ENCODE measurements around the gene NOS1.

GRCh38 chr12:117165342-117165741, 196.1 kb downstream of the NOS1 start:
- TF ChIP-seq, protein P1, sequence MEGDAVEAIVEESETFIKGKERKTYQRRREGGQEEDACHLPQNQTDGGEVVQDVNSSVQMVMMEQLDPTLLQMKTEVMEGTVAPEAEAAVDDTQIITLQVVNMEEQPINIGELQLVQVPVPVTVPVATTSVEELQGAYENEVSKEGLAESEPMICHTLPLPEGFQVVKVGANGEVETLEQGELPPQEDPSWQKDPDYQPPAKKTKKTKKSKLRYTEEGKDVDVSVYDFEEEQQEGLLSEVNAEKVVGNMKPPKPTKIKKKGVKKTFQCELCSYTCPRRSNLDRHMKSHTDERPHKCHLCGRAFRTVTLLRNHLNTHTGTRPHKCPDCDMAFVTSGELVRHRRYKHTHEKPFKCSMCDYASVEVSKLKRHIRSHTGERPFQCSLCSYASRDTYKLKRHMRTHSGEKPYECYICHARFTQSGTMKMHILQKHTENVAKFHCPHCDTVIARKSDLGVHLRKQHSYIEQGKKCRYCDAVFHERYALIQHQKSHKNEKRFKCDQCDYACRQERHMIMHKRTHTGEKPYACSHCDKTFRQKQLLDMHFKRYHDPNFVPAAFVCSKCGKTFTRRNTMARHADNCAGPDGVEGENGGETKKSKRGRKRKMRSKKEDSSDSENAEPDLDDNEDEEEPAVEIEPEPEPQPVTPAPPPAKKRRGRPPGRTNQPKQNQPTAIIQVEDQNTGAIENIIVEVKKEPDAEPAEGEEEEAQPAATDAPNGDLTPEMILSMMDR (IDR thresholded peaks at IDR 0.05; ENCODE audit: control extremely low read depth in 1 of 3, insufficient read depth in 1 of 3, low read depth in 1 of 3, low read length in 3 of 3) = no peak
- TF ChIP-seq GABPA (IDR thresholded peaks at IDR 0.05; ENCODE audit: borderline replicate concordance, insufficient read depth, low read length) (no peak), POLR2AphosphoS5 (IDR thresholded peaks at IDR 0.05; ENCODE audit: low read depth, low read length) (no peak), EZH2 (IDR thresholded peaks at IDR 0.05; ENCODE audit: low read depth, low read length, severe bottlenecking) (no peak), ZNF274 (IDR thresholded peaks at IDR 0.05; ENCODE audit: borderline replicate concordance, extremely low read depth, low read length) (no peak), CREB1 (IDR thresholded peaks at IDR 0.05) (no peak), MAX (IDR thresholded peaks at IDR 0.05) (no peak), POLR2A (IDR thresholded peaks at IDR 0.05; ENCODE audit: control extremely low read depth in 1 of 2, low read depth in 2 of 2, low read length in 2 of 2) (no peak), TCF12 (IDR thresholded peaks at IDR 0.05; ENCODE audit: low read depth, low read length) (no peak), BRCA1 (IDR thresholded peaks at IDR 0.05; ENCODE audit: low read depth, low read length) (no peak), RAD21 (IDR thresholded peaks at IDR 0.05 in 1 of 2, conservative IDR thresholded peaks at IDR 0.05 in 1 of 2; ENCODE audit: low read depth in 2 of 2, low read length in 2 of 2) (no peak), MAFK (IDR thresholded peaks at IDR 0.05; ENCODE audit: low read depth, low read length) (no peak), CHD2 (IDR thresholded peaks at IDR 0.05; ENCODE audit: low read length) (no peak), SRF (IDR thresholded peaks at IDR 0.05; ENCODE audit: low read depth, low read length) (no peak)

Measured in H1 (cell line).